Measurements from ENCODE around the gene SPATA2. TPM values are rescaled to one million over a fixed set of nuclear protein-coding genes. Genes with fewer than 3 reads are reported as not detected.

Gene SPATA2
- total and polyA plus RNA-seq, 2 of the 13 experiments (the other 11 are each of a cell fraction or from before 2014, with no cell fraction given), result 3.2 to 8.7 TPM

- intact Hi-C loops (cut with micrococcal nuclease; ENCODE audit: unreplicated experiment) (no loop called here), in situ Hi-C loops (cut with HindIII; ENCODE audit: extremely low pct_ligation_motif_present, low pct_unique_long_range_greater_than_20kb) (no loop called here)
- CTCF ChIA-PET (ENCODE audit: low intra/inter-chr PET ratio, low total read pairs), result no interaction called here
- POLR2A ChIA-PET, result no interaction called here
- BruUV-seq (replicated peaks), result no TSS peak
- 94% methylated on average over 9 of the region's 9 CpGs for WGBS (ENCODE audit: low lambda C conversion rate)
- Histone ChIP-seq H3K9ac (ENCODE audit: insufficient read depth, low read depth, low read length) (no peak overlapping the region), H4K20me1 (ENCODE audit: insufficient read depth, low read length) (no peaks in the 10 kb centered on the region), H3K79me2 (ENCODE audit: insufficient read depth, low read length) (no peaks in the 10 kb centered on the region), H3K4me3 (replicated peaks in 1 of 3; ENCODE audit: insufficient read depth in 1 of 3, low read depth in 2 of 3, low read length in 3 of 3) (no peak overlapping the region), H3K36me3 (replicated peaks in 1 of 2; ENCODE audit: control insufficient read depth in 1 of 2, insufficient read depth in 2 of 2, low read length in 2 of 2) (peaks cover 4 to 32% of the 10 kb centered on the region in 2 experiments; a peak in 4 of 5 replicates), H2AFZ (ENCODE audit: low read length) (no peak overlapping the region), H3K4me1 (ENCODE audit: insufficient read depth, low read length) (no peaks in the 10 kb centered on the region), H3K4me2 (ENCODE audit: low read depth, low read length) (no peak overlapping the region), H3K27me3 (ENCODE audit: control insufficient read depth in 1 of 2, insufficient read depth in 2 of 2, low read length in 2 of 2) (no peaks in the 10 kb centered on the region), H3K27ac (ENCODE audit: extremely low read length, insufficient read depth, low read length) (no peak overlapping the region), H3K9me3 (ENCODE audit: low read length) (no peaks in the 10 kb centered on the region)
- peak; percentile 4 for FAIRE-seq
- no peak for DNase-seq (ENCODE audit: low spot score)
- no peak for ATAC-seq
- no peak for TF ChIP-seq ZNF562 (CRISPR knock-in tag; IDR thresholded peaks at IDR 0.05; ENCODE audit: borderline replicate concordance)
- TF ChIP-seq KLF16 (CRISPR knock-in tag; IDR thresholded peaks at IDR 0.05), result no peak
Observed at GRCh38 chr20:49867453-49868215, 47.7 kb downstream of the SPATA2 start.

- CTCF ChIA-PET (ENCODE audit: low intra/inter-chr PET ratio, low total read pairs), result no interaction called here
- DNase-seq (ENCODE audit: low spot score) (no peak), FAIRE-seq (no peak), ATAC-seq (no peak)
- H3K4me3 ChIP-seq (replicated peaks in 1 of 3; ENCODE audit: insufficient read depth in 1 of 3, low read depth in 2 of 3, low read length in 3 of 3), result no peak overlapping the region
- no peaks in the 10 kb centered on the region for H3K79me2 ChIP-seq (ENCODE audit: insufficient read depth, low read length)
- H3K4me1 ChIP-seq (ENCODE audit: insufficient read depth, low read length), result no peaks in the 10 kb centered on the region
- intact Hi-C loops (cut with micrococcal nuclease; ENCODE audit: unreplicated experiment), result no loop called here
- no peaks in the 10 kb centered on the region for H3K9me3 ChIP-seq (ENCODE audit: low read length)
- in situ Hi-C loops (cut with HindIII; ENCODE audit: extremely low pct_ligation_motif_present, low pct_unique_long_range_greater_than_20kb), result no loop called here
- no peaks in the 10 kb centered on the region for H4K20me1 ChIP-seq (ENCODE audit: insufficient read depth, low read length)
- peaks cover 4 to 32% of the 10 kb centered on the region in 2 experiments; a peak in 4 of 5 replicates for H3K36me3 ChIP-seq (replicated peaks in 1 of 2; ENCODE audit: control insufficient read depth in 1 of 2, insufficient read depth in 2 of 2, low read length in 2 of 2)
- POLR2A ChIA-PET, result no interaction called here
- H3K27me3 ChIP-seq (ENCODE audit: control insufficient read depth in 1 of 2, insufficient read depth in 2 of 2, low read length in 2 of 2), result no peaks in the 10 kb centered on the region
- BruUV-seq (replicated peaks), result no TSS peak
- H3K4me2 ChIP-seq (ENCODE audit: low read depth, low read length), result no peak overlapping the region
- no peak overlapping the region for H3K9ac ChIP-seq (ENCODE audit: insufficient read depth, low read depth, low read length)
- H3K27ac ChIP-seq (ENCODE audit: extremely low read length, insufficient read depth, low read length), result no peak overlapping the region
- no peak overlapping the region for H2AFZ ChIP-seq (ENCODE audit: low read length)
- 91% methylated on average over 8 of the region's 8 CpGs for WGBS (ENCODE audit: low lambda C conversion rate)
- TF ChIP-seq KDM2A (CRISPR knock-in tag; IDR thresholded peaks at IDR 0.05; ENCODE audit: borderline replicate concordance, low read depth), result no peak
- TF ChIP-seq KAT7 (CRISPR knock-in tag; IDR thresholded peaks at IDR 0.05; ENCODE audit: borderline replicate concordance), result no peak
- no peak for TF ChIP-seq ZNF572 (CRISPR knock-in tag; IDR thresholded peaks at IDR 0.05)
- no peak for TF ChIP-seq ZBTB10 (CRISPR knock-in tag; IDR thresholded peaks at IDR 0.05; ENCODE audit: borderline replicate concordance)
- TF ChIP-seq ZFP37 (CRISPR knock-in tag; IDR thresholded peaks at IDR 0.05; ENCODE audit: borderline replicate concordance), result no peak
- no peak for TF ChIP-seq FOXA1 (IDR thresholded peaks at IDR 0.05)
- no peak for TF ChIP-seq FOXA1 (CRISPR knock-in tag; IDR thresholded peaks at IDR 0.05)
- no peak for TF ChIP-seq KDM4B (CRISPR knock-in tag; IDR thresholded peaks at IDR 0.05)
- no peak for TF ChIP-seq MBNL3 (CRISPR knock-in tag; conservative IDR thresholded peaks at IDR 0.05)
- no peak for TF ChIP-seq TSC22D2 (CRISPR knock-in tag; IDR thresholded peaks at IDR 0.05; ENCODE audit: borderline replicate concordance)
- TF ChIP-seq PAX8 (CRISPR knock-in tag; IDR thresholded peaks at IDR 0.05; ENCODE audit: borderline replicate concordance), result no peak
- no peak for TF ChIP-seq ZNF546 (CRISPR knock-in tag; conservative IDR thresholded peaks at IDR 0.05)
- TF ChIP-seq AGO2 (optimal IDR thresholded peaks at IDR 0.05; ENCODE audit: low read depth, low read length), result no peak
- no peak for TF ChIP-seq DNMT1 (CRISPR knock-in tag; IDR thresholded peaks at IDR 0.05)
- no peak for TF ChIP-seq NAIF1 (CRISPR knock-in tag; IDR thresholded peaks at IDR 0.05; ENCODE audit: borderline replicate concordance)
- no peak for TF ChIP-seq MAFG (CRISPR knock-in tag; IDR thresholded peaks at IDR 0.05)
Observed at GRCh38 chr20:49866051-49866450, 49.3 kb downstream of the SPATA2 start.

Measured in HepG2 (cell line).